ENCODE results near the gene PSMD1. TPM values are rescaled to one million over a fixed set of nuclear protein-coding genes. Genes with fewer than 3 reads are reported as not detected.

The PSMD1 gene
- total RNA-seq, 1 experiment from 2014 or later, result 133 TPM

DNA sequence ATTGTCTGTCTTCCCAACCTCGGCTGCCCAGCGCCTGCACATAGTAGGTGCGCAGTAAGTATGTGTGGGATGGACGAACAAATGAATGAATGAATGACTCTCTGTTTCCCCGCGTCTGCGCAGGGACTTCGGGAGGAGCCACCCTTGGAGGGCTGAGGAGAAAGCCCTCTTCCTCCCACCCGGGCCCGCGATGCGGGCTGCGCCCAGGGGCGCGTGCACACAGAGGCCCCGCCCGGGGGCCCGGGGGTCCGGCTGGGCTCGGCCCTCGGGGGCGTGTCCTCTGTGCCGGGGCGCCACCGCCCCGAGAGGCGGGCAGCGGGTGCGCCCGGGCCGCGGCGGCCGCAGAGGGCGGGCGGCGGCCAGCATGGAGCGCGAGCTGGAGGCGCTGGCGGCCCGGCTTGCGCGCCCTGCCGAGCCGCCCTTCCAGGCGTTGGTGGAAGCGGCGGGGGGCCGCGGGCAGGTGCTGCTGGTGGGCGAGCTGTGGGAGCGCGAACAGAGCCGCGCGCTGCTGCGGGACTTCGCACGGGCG, 19.4 kb upstream of the PSMD1 start, which contains the start of gene C2orf72:
C2orf72 (plus strand) TSS at position 322 of the 529 bp plus-strand sequence; CDS start at position 365, 43 bp downstream.
- Histone ChIP-seq H3K9ac (ENCODE audit: low read length) (0 out of 2 replicates have a peak within 1 kb of the TSS, but pooled peaks have one; percentile 33), H3K79me2 (ENCODE audit: insufficient read depth, low read length) (no peaks in the 10 kb centered on the region), H4K20me1 (ENCODE audit: insufficient read depth) (no peaks in the 10 kb centered on the region), H3K4me3 (replicated peaks in 1 of 2; ENCODE audit: low read depth in 1 of 2, low read length in 2 of 2) (peak within 1 kb of the TSS; percentile 42 to 58), H3K27ac (ENCODE audit: low read depth, low read length) (peak within 1 kb of the TSS; percentile 36; the same call in 1 of the 2 replicates), H3K36me3 (ENCODE audit: control insufficient read depth in 1 of 2, insufficient read depth in 2 of 2, low read length in 2 of 2) (no peaks in the 10 kb centered on the region), H3K9me2 (ENCODE audit: insufficient read depth) (no peaks in the 10 kb centered on the region), H3K4me1 (ENCODE audit: control insufficient read depth in 1 of 2, insufficient read depth in 2 of 2, low read length in 2 of 2) (peaks cover 0 to 11% of the 10 kb centered on the region in 2 experiments; a peak in 1 of 4 replicates), H3K4me2 (ENCODE audit: low read length) (peak within 1 kb of the TSS; percentile 83), H2AFZ (ENCODE audit: low read depth, low read length, poor library complexity, severe bottlenecking) (peak within 1 kb of the TSS; percentile 22), H3K27me3 (ENCODE audit: insufficient read depth, low read length) (no peaks in the 10 kb centered on the region), H3K9me3 (ENCODE audit: control insufficient read depth in 1 of 2, insufficient read depth in 1 of 2, low read depth in 1 of 2, low read length in 2 of 2) (no peaks in the 10 kb centered on the region)
- ATAC-seq (peak; percentile 78), DNase-seq (ENCODE audit: low read depth, low spot score) (no peak)
- intact Hi-C loops (cut with micrococcal nuclease), result no loop called here
- ChIA-PET RAD21 (ENCODE audit: low non-redundant PET in 1 of 2, low total read pairs in 2 of 2, uncharacterized antibody in 2 of 2, unreplicated experiment in 2 of 2) (no interaction called here), POLR2A (no interaction called here), CTCF (no interaction called here)
- no peak for TF ChIP-seq ZNF274 (IDR thresholded peaks at IDR 0.05; ENCODE audit: low read depth, low read length)
- no peak for TF ChIP-seq TCF7L2 (IDR thresholded peaks at IDR 0.05; ENCODE audit: borderline replicate concordance, extremely low read depth, insufficient read depth, insufficient read length)
- no peak for TF ChIP-seq ATF3 (IDR thresholded peaks at IDR 0.05)
- TF ChIP-seq EZH2 (IDR thresholded peaks at IDR 0.05), result no peak
- TF ChIP-seq, protein P1, sequence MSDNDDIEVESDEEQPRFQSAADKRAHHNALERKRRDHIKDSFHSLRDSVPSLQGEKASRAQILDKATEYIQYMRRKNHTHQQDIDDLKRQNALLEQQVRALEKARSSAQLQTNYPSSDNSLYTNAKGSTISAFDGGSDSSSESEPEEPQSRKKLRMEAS (IDR thresholded peaks at IDR 0.05), result no peak
- TF ChIP-seq EGR1 (IDR thresholded peaks at IDR 0.05; ENCODE audit: low read depth), result no peak
- TF ChIP-seq ZFX (IDR thresholded peaks at IDR 0.05), result 0 out of 2 replicates have a peak, but pooled peaks have one; percentile 17
- TF ChIP-seq POLR2AphosphoS5 (IDR thresholded peaks at IDR 0.05; ENCODE audit: low read depth, low read length), result no peak; the same call in 1 of the 2 replicates
- no peak for TF ChIP-seq POLR2A (IDR thresholded peaks at IDR 0.05; ENCODE audit: borderline replicate concordance, extremely low read depth, insufficient read depth, insufficient read length)
- no TSS peak for BruUV-seq (replicated peaks)
